A549 (cell line): ENCODE results near the gene PSRC1. TPM values are rescaled to one million over a fixed set of nuclear protein-coding genes. Genes with fewer than 3 reads are reported as not detected.

Experiments
- ATAC-seq, 2 experiments: fragments of 200-7000 bp in 1 of 2; fragments of >200 bp in 1 of 2; cut with Nextera tagmentation in 1 of 2; cut with Tn5 transposase in 1 of 2; 3 replicates each; pipeline versions ENCODE4 v1.8.0 to v1.9.1; 2018 to 2020; ENCODE audit warnings: mild to moderate bottlenecking in 1 of 2, moderate library complexity in 1 of 2
- CTCF ChIA-PET: fragments of 300-600 bp; sonication (Branson Sonifier 250); formaldehyde crosslinking; extraction: SDS; loops from one replicate; lab custom pipeline; 2021; ENCODE audit warnings: antibody characterized with exemption, inconsistent platforms; lab: Yijun Ruan, JAX
- POLR2A ChIA-PET: fragments of 350-600 bp; formaldehyde crosslinking; extraction: SDS; loops from one replicate; lab custom pipeline; 2021; ENCODE audit warnings: antibody characterized with exemption, inconsistent platforms; lab: Yijun Ruan, JAX
- DNase-seq, 2 experiments: peaks; one replicate each; pipeline versions ENCODE4 v3.0.0 to v3.0.0-alpha.2; 2011 to 2016; ENCODE audit warnings: low read depth in 1 of 2, low spot score in 1 of 2
- FAIRE-seq: peaks from 2 replicates; lab custom pipeline; 2011; peaks lifted over from hg19 to GRCh38; lab: Jason Lieb, UNC
- H3K27ac ChIP-seq, 2 experiments: fragments of >200 bp; sonication (Bioruptor Twin); formaldehyde crosslinking; 3 replicates each; pipeline ENCODE4 v1.5.1; 2016 to 2017
- H3K4me1 ChIP-seq: fragments of >200 bp; sonication (Bioruptor Twin); formaldehyde crosslinking; 3 replicates; pipeline ENCODE4 v1.6.1; 2016
- H3K4me2 ChIP-seq: fragments of >200 bp; sonication (Bioruptor Twin); formaldehyde crosslinking; 3 replicates; pipeline ENCODE4 v1.6.1; 2016
- H3K4me3 ChIP-seq: fragments of >200 bp; sonication (Bioruptor Twin); formaldehyde crosslinking; 3 replicates; pipeline ENCODE4 v1.5.1; 2016
- H3K9me3 ChIP-seq: fragments of >200 bp; sonication (Bioruptor Twin); formaldehyde crosslinking; 3 replicates; pipeline ENCODE4 v1.6.1; 2016
- BCL3 ChIP-seq: fragments of >200 bp; sonication (Bioruptor Twin); formaldehyde crosslinking; IDR thresholded peaks from 3 replicates; pipeline ENCODE4 v1.6.1; 2016
- BHLHE40 ChIP-seq: IDR thresholded peaks from 2 replicates; pipeline ENCODE4 v1.6.1; 2012; ENCODE audit warnings: low read depth, low read length, inconsistent platforms
- CBX2 ChIP-seq: fragments of 200-600 bp; sonication (generic); IDR thresholded peaks from 2 replicates; pipeline ENCODE4 v1.6.1; 2016; ENCODE audit warnings: low read depth, mild to moderate bottlenecking, borderline replicate concordance
- CTCF ChIP-seq: fragments of >200 bp; sonication (Bioruptor Twin); formaldehyde crosslinking; IDR thresholded peaks from 3 replicates; pipeline ENCODE4 v1.5.1; 2016
- E2F6 ChIP-seq: IDR thresholded peaks from 2 replicates; pipeline ENCODE4 v1.6.1; 2012; ENCODE audit warnings: low read depth, borderline replicate concordance
- EHF ChIP-seq: fragments of 250-450 bp; sonication (Bioruptor Pico); IDR thresholded peaks from 2 replicates; pipeline ENCODE4 v1.5.0; 2020; ENCODE audit warnings: mild to moderate bottlenecking
- EHMT2 ChIP-seq: fragments of 200-600 bp; sonication (generic); IDR thresholded peaks from 2 replicates; pipeline ENCODE4 v1.6.1; 2016; ENCODE audit warnings: antibody characterized with exemption, low read depth, mild to moderate bottlenecking, moderate library complexity
- FOSB ChIP-seq: fragments of 250-450 bp; sonication (Bioruptor Pico); IDR thresholded peaks from 2 replicates; pipeline ENCODE4 v1.5.0; 2020; ENCODE audit warnings: mild to moderate bottlenecking, moderate library complexity
- FOSL2 ChIP-seq, 2 experiments: fragments of 450-650 bp in 1 of 2; fragments of >200 bp in 1 of 2; sonication (Bioruptor Twin) in 1 of 2; formaldehyde crosslinking; IDR thresholded peaks; 2 replicates each; pipeline versions ENCODE4 v1.5.0 to v1.6.1; 2016 to 2020; ENCODE audit warnings: mild to moderate bottlenecking in 1 of 2, moderate library complexity in 1 of 2
- FOXS1 ChIP-seq: fragments of 250-450 bp; sonication (Bioruptor Pico); IDR thresholded peaks from 2 replicates; pipeline ENCODE4 v1.5.0; 2020; ENCODE audit warnings: mild to moderate bottlenecking, moderate library complexity
- HDAC2 ChIP-seq: fragments of 200-600 bp; sonication (generic); IDR thresholded peaks from 2 replicates; pipeline ENCODE4 v1.6.1; 2016
- HEYL ChIP-seq: fragments of 250-450 bp; sonication (Bioruptor Pico); IDR thresholded peaks from 2 replicates; pipeline ENCODE4 v1.8.0; 2021; ENCODE audit warnings: mild to moderate bottlenecking, moderate library complexity
- HOXA7 ChIP-seq: fragments of 250-450 bp; sonication (Bioruptor Pico); IDR thresholded peaks from 2 replicates; pipeline ENCODE4 v1.5.0; 2020; ENCODE audit warnings: mild to moderate bottlenecking, moderate library complexity
- HOXB13 ChIP-seq: fragments of 250-450 bp; sonication (Bioruptor Pico); IDR thresholded peaks from 2 replicates; pipeline ENCODE4 v1.5.0; 2020; ENCODE audit warnings: low read depth, mild to moderate bottlenecking, moderate library complexity
- HOXB5 ChIP-seq: fragments of 250-450 bp; sonication (Bioruptor Pico); IDR thresholded peaks from 2 replicates; pipeline ENCODE4 v1.5.0; 2020; ENCODE audit warnings: mild to moderate bottlenecking, moderate library complexity
- JUN ChIP-seq, 2 experiments: fragments of >200 bp; sonication (Bioruptor Twin); formaldehyde crosslinking; IDR thresholded peaks; 2 replicates in 1 of 2; 3 replicates in 1 of 2; pipeline ENCODE4 v1.6.1; 2016 to 2017
- KDM5A ChIP-seq: fragments of 200-600 bp; sonication (generic); IDR thresholded peaks from 2 replicates; pipeline ENCODE4 v1.6.1; 2016; ENCODE audit warnings: antibody characterized with exemption, mild to moderate bottlenecking
- MAX ChIP-seq: IDR thresholded peaks from 2 replicates; pipeline ENCODE4 v1.6.1; 2012
- NPAS2 ChIP-seq: fragments of 250-450 bp; sonication (Bioruptor Pico); IDR thresholded peaks from 2 replicates; pipeline ENCODE4 v1.8.0; 2022; ENCODE audit warnings: mild to moderate bottlenecking, moderate library complexity, borderline replicate concordance
- PBX3 ChIP-seq: IDR thresholded peaks from 2 replicates; pipeline ENCODE4 v1.6.1; 2012
- POLR2A ChIP-seq: IDR thresholded peaks from 2 replicates; pipeline ENCODE4 v1.6.1; 2012; ENCODE audit warnings: mild to moderate bottlenecking, low read length
- RAD21 ChIP-seq, 2 experiments: fragments of >200 bp in 1 of 2; sonication (Bioruptor Twin) in 1 of 2; formaldehyde crosslinking in 1 of 2; IDR thresholded peaks in 1 of 2; conservative IDR thresholded peaks in 1 of 2; 2 replicates in 1 of 2; 3 replicates in 1 of 2; pipeline ENCODE4 v1.6.1; 2012 to 2018; ENCODE audit warnings: inconsistent platforms in 1 of 2
- RARB ChIP-seq: fragments of 250-450 bp; sonication (Bioruptor Pico); IDR thresholded peaks from 2 replicates; pipeline ENCODE4 v1.8.0; 2021; ENCODE audit warnings: mild to moderate bottlenecking, moderate library complexity
- SREBF2 ChIP-seq: fragments of 450-650 bp; IDR thresholded peaks from 2 replicates; pipeline ENCODE4 v1.6.1; 2014; ENCODE audit warnings: mild to moderate bottlenecking, moderate library complexity
- TFCP2L1 ChIP-seq: fragments of 250-450 bp; sonication (Bioruptor Pico); IDR thresholded peaks from 2 replicates; pipeline ENCODE4 v1.5.0; 2021; ENCODE audit warnings: mild to moderate bottlenecking
- ZSCAN20 ChIP-seq: fragments of 250-450 bp; sonication (Bioruptor Pico); IDR thresholded peaks from 2 replicates; pipeline ENCODE4 v1.8.0; 2022; ENCODE audit warnings: mild to moderate bottlenecking, moderate library complexity
- WGBS: methylation state at CpG from one replicate; pipeline ENCODE4 v1.1.6; 2017; ENCODE audit errors: missing lambda C conversion rate; 5-methylcytosine and 5-hydroxymethylcytosine counted together
- polyA plus RNA-seq, 4 experiments: library from polyadenylated mRNA; depleted of rRNA in 3 of 4; stranded (reverse); fragments of >200 nt; fragmentation: RNase III in 1 of 4; extraction: RNeasy Plus Mini Kit Qiagen cat#74134 plus additional on column Dnase treatment in 1 of 4; gene quantifications; 2 replicates in 3 of 4; 3 replicates in 1 of 4; pipeline ENCODE4 v1.2.3, GENCODE V29; 2011 to 2017

The PSRC1 gene
- polyA plus RNA-seq, 2 of the 4 experiments (the other 2 are of a cell fraction), result 15.3 to 21.5 TPM

- Histone ChIP-seq H3K4me3 (no peak overlapping the region), H3K4me2 (no peak overlapping the region), H3K27ac (no peak overlapping the region), H3K4me1 (no peaks in the 10 kb centered on the region), H3K9me3 (no peaks in the 10 kb centered on the region)
- POLR2A ChIA-PET, result no interaction called here
- no peak for ATAC-seq
- no peak for FAIRE-seq
- DNase-seq, result no peak
- TF ChIP-seq HOXA7 (no peak), HDAC2 (no peak), TFCP2L1 (CRISPR knock-in tag) (no peak), CBX2 (no peak), CTCF (no peak), RAD21 (conservative IDR thresholded peaks at IDR 0.05 in 1 of 2, IDR thresholded peaks at IDR 0.05 in 1 of 2) (no peak), FOSB (CRISPR knock-in tag) (no peak), POLR2A (no peak), BCL3 (no peak), FOXS1 (CRISPR knock-in tag) (no peak), KDM5A (no peak), RARB (CRISPR knock-in tag) (no peak), FOSL2 (IDR thresholded peaks at IDR 0.05) (no peak), FOSL2 (CRISPR knock-in tag; IDR thresholded peaks at IDR 0.05) (no peak), HOXB5 (CRISPR knock-in tag) (no peak), SREBF2 (no peak), E2F6 (no peak)
- 76% methylated on average over 12 of the region's 12 CpGs for WGBS
- CTCF ChIA-PET, result interaction anchor here (0.6 to 1.3 kb wide), 4 partner anchors 12 to 89 kb away, joined by 3 to 4 read pairs (median 3); no protein-coding TSS in a partner anchor
Measured at GRCh38 chr1:109312978-109313775, 30.2 kb upstream of the PSRC1 start.

- Histone ChIP-seq H3K4me2 (no peak overlapping the region), H3K27ac (no peak overlapping the region), H3K4me1 (no peaks in the 10 kb centered on the region), H3K9me3 (no peaks in the 10 kb centered on the region), H3K4me3 (no peak overlapping the region)
- FAIRE-seq, result no peak
- ATAC-seq, result no peak
- TF ChIP-seq POLR2A (no peak), EHF (CRISPR knock-in tag) (no peak), BHLHE40 (no peak), RARB (CRISPR knock-in tag) (no peak), HOXB5 (CRISPR knock-in tag) (no peak), HOXB13 (no peak), CBX2 (no peak), PBX3 (no peak), NPAS2 (CRISPR knock-in tag) (no peak), JUN (IDR thresholded peaks at IDR 0.05) (no peak), MAX (no peak), KDM5A (no peak), ZSCAN20 (no peak), EHMT2 (no peak), HEYL (CRISPR knock-in tag) (no peak), FOXS1 (CRISPR knock-in tag) (no peak)
- no peak for DNase-seq
- ChIA-PET POLR2A (no interaction called here), CTCF (interaction anchor here (1.0 kb wide), 1 partner anchor 35 kb away, joined by 4 read pairs; no protein-coding TSS in a partner anchor)
- WGBS, result 88% methylated on average over 2 of the region's 2 CpGs
Measured at GRCh38 chr1:109312246-109312645, 29.3 kb upstream of the PSRC1 start.
